ENCODE data around the gene DMC1. TPM values are rescaled to one million over a fixed set of nuclear protein-coding genes. Genes with fewer than 3 reads are reported as not detected.

The DMC1 gene
- total and polyA plus RNA-seq, 9 of the 15 experiments (the other 6 are each of a cell fraction or from before 2014, with no cell fraction given): 5.5 to 55.5 (median 9.8) TPM

DNA sequence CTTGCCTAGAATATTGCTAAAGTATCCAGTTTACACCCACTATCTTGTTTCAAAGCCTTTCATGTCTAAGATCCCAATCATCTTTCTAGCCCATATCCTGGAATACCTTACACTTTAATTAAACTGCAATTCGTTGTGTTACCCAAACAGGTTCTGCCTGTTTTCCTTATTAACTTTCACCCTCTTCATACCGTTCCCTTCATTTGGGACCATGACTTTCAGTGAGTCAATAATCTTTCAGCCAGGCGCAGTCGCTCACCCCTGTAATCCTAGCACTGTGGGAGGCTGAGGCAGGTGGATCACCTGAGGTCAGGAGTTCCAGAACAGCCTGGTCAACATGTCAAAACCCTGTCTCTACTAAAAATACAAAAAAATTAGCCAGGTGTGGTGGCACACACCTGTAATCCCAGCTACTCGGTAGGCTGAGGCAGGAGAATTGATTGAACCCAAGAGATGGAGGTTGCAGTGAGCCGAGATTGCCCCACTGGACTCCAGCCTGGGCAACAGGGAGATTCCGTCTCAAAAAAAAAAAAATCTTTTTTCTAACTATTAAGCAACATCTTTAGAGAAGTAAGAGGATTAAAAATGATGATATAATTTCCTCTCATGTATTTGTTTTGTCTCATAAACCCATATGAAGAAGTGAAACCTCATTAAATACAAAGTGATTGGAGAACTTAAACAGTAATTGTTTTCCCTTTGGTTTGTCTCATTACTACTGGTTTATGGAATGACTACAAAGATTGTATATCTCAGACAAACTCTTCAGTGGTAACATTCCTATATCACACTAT lies 20.7 kb downstream of the DMC1 start:
- no peak overlapping the region for H3K4me2 ChIP-seq (ENCODE audit: insufficient read depth, low read length)
- FAIRE-seq: no peak
- H2AFZ ChIP-seq (ENCODE audit: low read depth, low read length): no peak overlapping the region
- H3K27ac ChIP-seq (ENCODE audit: extremely low read depth, low read depth, low read length): no peak overlapping the region
- WGBS (ENCODE audit: insufficient coverage, low coverage, missing lambda C conversion rate): 53% methylated on average over 7 of the region's 7 CpGs
- no peak overlapping the region for H3K4me3 ChIP-seq
- no peak overlapping the region for H3K9ac ChIP-seq (ENCODE audit: insufficient read depth in 1 of 2, low read depth in 2 of 2, low read length in 2 of 2)
- H4K20me1 ChIP-seq (replicated peaks; ENCODE audit: control insufficient read depth, insufficient read depth, low read length): no peaks in the 10 kb centered on the region
- no peak for DNase-seq (ENCODE audit: extremely low read depth in 1 of 4, low spot score in 3 of 4)
- no peak for ATAC-seq
- H3K79me2 ChIP-seq (ENCODE audit: control insufficient read depth, insufficient read depth, low read length): no peaks in the 10 kb centered on the region
- no peaks in the 10 kb centered on the region for H3K9me1 ChIP-seq (ENCODE audit: control insufficient read depth, insufficient read depth, low read length)
- no peaks in the 10 kb centered on the region for H3K4me1 ChIP-seq (replicated peaks in 1 of 2; ENCODE audit: control insufficient read depth in 2 of 2, insufficient read depth in 2 of 2, low read length in 2 of 2)
- ChIA-PET CTCF (ENCODE audit: low intra/inter-chr PET ratio) (interaction anchor here (0.7 kb wide), 1 partner anchor 31 kb away, joined by 3 read pairs; no protein-coding TSS in a partner anchor), POLR2A (no interaction called here)
- H3K36me3 ChIP-seq (ENCODE audit: control insufficient read depth, insufficient read depth, low read length): no peaks in the 10 kb centered on the region; the same call in 2 of the 3 replicates
- no TSS peak for BruUV-seq (replicated peaks)
- intact Hi-C loops (cut with micrococcal nuclease): no loop called here
- no peaks in the 10 kb centered on the region for H3K9me3 ChIP-seq (replicated peaks; ENCODE audit: control insufficient read depth, insufficient read depth, low read depth, low read length)
- in situ Hi-C loops (cut with MboI): no loop called here
- H3K27me3 ChIP-seq (ENCODE audit: control insufficient read depth in 2 of 2, insufficient read depth in 2 of 2, low read length in 2 of 2): no peaks in the 10 kb centered on the region
- TF ChIP-seq SREBF2 (CRISPR knock-in tag; IDR thresholded peaks at IDR 0.05): no peak

DNA sequence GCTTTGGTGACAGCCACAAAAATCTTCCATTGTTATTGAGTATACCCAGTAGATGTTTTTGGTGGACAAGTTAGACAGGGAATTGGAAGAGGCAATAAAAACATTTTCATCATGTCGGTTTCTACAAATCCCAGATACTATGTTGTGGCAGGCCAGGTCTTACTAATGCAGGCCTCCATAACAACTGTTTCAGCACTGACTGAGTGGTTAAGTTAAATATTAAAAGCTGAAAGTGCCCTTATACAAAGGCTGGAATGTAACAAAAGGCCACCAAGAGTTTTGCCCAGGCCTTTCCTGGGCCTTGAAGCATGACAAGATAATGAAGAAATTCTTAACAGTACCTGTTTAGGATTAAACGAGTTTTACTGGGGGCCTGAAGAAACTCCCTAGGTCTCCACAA lies 29.3 kb downstream of the DMC1 start:
- FAIRE-seq (no peak), DNase-seq (ENCODE audit: extremely low read depth in 1 of 4, low spot score in 3 of 4) (no peak), ATAC-seq (no peak)
- no peaks in the 10 kb centered on the region for H3K9me3 ChIP-seq (replicated peaks; ENCODE audit: control insufficient read depth, insufficient read depth, low read depth, low read length)
- H4K20me1 ChIP-seq (replicated peaks; ENCODE audit: control insufficient read depth, insufficient read depth, low read length): no peaks in the 10 kb centered on the region
- H3K4me3 ChIP-seq: no peak overlapping the region
- intact Hi-C loops (cut with micrococcal nuclease) (no loop called here), in situ Hi-C loops (cut with MboI) (no loop called here)
- H2AFZ ChIP-seq (ENCODE audit: low read depth, low read length): no peak overlapping the region
- WGBS (ENCODE audit: insufficient coverage, low coverage, missing lambda C conversion rate): 54% methylated on average over 2 of the region's 2 CpGs
- ChIA-PET CTCF (ENCODE audit: low intra/inter-chr PET ratio) (no interaction called here), POLR2A (no interaction called here)
- no peaks in the 10 kb centered on the region for H3K36me3 ChIP-seq (ENCODE audit: control insufficient read depth, insufficient read depth, low read length)
- no peaks in the 10 kb centered on the region for H3K79me2 ChIP-seq (ENCODE audit: control insufficient read depth, insufficient read depth, low read length)
- H3K9me1 ChIP-seq (ENCODE audit: control insufficient read depth, insufficient read depth, low read length): no peaks in the 10 kb centered on the region
- H3K4me2 ChIP-seq (ENCODE audit: insufficient read depth, low read length): no peak overlapping the region
- no TSS peak for BruUV-seq (replicated peaks)
- H3K4me1 ChIP-seq (replicated peaks in 1 of 2; ENCODE audit: control insufficient read depth in 2 of 2, insufficient read depth in 2 of 2, low read length in 2 of 2): no peaks in the 10 kb centered on the region
- H3K9ac ChIP-seq (ENCODE audit: insufficient read depth in 1 of 2, low read depth in 2 of 2, low read length in 2 of 2): no peak overlapping the region
- H3K27ac ChIP-seq (ENCODE audit: extremely low read depth, low read depth, low read length): no peak overlapping the region
- no peaks in the 10 kb centered on the region for H3K27me3 ChIP-seq (ENCODE audit: control insufficient read depth in 2 of 2, insufficient read depth in 2 of 2, low read length in 2 of 2)
- TF ChIP-seq, protein P1, sequence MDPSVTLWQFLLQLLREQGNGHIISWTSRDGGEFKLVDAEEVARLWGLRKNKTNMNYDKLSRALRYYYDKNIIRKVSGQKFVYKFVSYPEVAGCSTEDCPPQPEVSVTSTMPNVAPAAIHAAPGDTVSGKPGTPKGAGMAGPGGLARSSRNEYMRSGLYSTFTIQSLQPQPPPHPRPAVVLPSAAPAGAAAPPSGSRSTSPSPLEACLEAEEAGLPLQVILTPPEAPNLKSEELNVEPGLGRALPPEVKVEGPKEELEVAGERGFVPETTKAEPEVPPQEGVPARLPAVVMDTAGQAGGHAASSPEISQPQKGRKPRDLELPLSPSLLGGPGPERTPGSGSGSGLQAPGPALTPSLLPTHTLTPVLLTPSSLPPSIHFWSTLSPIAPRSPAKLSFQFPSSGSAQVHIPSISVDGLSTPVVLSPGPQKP (CRISPR knock-in tag; IDR thresholded peaks at IDR 0.05): no peak
- no peak for TF ChIP-seq CHD2 (IDR thresholded peaks at IDR 0.05; ENCODE audit: low read depth, low read length)
- TF ChIP-seq ZNF717 (CRISPR knock-in tag; IDR thresholded peaks at IDR 0.05): no peak
- no peak for TF ChIP-seq HEY1 (CRISPR knock-in tag; IDR thresholded peaks at IDR 0.05; ENCODE audit: borderline replicate concordance)
- TF ChIP-seq, protein P2, sequence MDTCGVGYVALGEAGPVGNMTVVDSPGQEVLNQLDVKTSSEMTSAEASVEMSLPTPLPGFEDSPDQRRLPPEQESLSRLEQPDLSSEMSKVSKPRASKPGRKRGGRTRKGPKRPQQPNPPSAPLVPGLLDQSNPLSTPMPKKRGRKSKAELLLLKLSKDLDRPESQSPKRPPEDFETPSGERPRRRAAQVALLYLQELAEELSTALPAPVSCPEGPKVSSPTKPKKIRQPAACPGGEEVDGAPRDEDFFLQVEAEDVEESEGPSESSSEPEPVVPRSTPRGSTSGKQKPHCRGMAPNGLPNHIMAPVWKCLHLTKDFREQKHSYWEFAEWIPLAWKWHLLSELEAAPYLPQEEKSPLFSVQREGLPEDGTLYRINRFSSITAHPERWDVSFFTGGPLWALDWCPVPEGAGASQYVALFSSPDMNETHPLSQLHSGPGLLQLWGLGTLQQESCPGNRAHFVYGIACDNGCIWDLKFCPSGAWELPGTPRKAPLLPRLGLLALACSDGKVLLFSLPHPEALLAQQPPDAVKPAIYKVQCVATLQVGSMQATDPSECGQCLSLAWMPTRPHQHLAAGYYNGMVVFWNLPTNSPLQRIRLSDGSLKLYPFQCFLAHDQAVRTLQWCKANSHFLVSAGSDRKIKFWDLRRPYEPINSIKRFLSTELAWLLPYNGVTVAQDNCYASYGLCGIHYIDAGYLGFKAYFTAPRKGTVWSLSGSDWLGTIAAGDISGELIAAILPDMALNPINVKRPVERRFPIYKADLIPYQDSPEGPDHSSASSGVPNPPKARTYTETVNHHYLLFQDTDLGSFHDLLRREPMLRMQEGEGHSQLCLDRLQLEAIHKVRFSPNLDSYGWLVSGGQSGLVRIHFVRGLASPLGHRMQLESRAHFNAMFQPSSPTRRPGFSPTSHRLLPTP (IDR thresholded peaks at IDR 0.05; ENCODE audit: borderline replicate concordance, extremely low read depth, insufficient read length): no peak
- no peak for TF ChIP-seq NCOA2 (IDR thresholded peaks at IDR 0.05; ENCODE audit: partially characterized antibody in 2 of 2)
- no peak for TF ChIP-seq POLR2A (conservative IDR thresholded peaks at IDR 0.05)
- no peak for TF ChIP-seq SAFB2 (IDR thresholded peaks at IDR 0.05; ENCODE audit: borderline replicate concordance, low read depth, low read length, severe bottlenecking)
- no peak for TF ChIP-seq ZNF696 (CRISPR knock-in tag; conservative IDR thresholded peaks at IDR 0.05)
- no peak for TF ChIP-seq RBFOX2 (IDR thresholded peaks at IDR 0.05; ENCODE audit: low read depth, low read length)
- no peak for TF ChIP-seq PHF8 (IDR thresholded peaks at IDR 0.05; ENCODE audit: borderline replicate concordance, low read length)

All from K562 (cell line).